SKM-1 (cell line): ENCODE data around the gene SYCP1.
"Not testable (repeated sequence)": the region's sequence is repeated elsewhere in the genome, so short reads cannot be mapped to it uniquely, and the experiment has no call there.

ENCODE experiments used
- DNase-seq: peaks from one replicate; lab custom pipeline; 2025; ENCODE audit not compliant: unreplicated experiment; lab: John Stamatoyannopoulos, UW

Gene SYCP1

DNA sequence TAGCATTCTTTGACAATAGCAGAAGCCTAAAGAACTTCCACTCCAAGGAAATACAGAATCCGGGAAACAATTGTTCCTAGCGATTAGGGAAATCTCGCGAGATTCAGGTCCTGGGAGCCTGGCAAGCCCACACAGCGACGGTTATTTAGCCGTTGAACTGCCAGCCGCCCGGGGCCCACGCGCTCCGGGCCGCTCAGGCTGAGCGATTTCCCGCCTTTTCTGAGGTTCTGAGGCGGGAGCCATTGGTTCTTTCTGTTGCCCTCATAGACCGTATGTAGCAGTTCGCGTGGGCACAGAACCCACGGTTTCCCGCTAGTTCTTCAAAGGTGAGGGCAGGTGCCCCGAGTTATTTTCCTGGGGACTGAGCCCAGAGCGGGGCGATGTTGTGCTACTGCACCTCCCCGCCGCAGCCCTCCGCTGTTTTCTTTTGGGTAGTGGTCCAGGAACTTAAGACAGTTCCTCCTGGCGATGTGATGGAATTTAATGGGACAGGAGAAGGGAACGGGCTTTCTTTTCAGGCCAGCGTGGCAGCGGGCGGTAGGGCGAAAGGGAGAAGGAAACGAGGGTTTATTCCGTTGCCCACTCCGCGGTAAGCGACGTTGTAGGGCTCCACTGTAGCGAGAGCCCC, at the start of gene SYCP1:
SYCP1 (plus strand) TSS at position 171 of the 628 bp plus-strand sequence. CDS start 602 bp downstream, outside the sequence.
- no peak for DNase-seq

DNA sequence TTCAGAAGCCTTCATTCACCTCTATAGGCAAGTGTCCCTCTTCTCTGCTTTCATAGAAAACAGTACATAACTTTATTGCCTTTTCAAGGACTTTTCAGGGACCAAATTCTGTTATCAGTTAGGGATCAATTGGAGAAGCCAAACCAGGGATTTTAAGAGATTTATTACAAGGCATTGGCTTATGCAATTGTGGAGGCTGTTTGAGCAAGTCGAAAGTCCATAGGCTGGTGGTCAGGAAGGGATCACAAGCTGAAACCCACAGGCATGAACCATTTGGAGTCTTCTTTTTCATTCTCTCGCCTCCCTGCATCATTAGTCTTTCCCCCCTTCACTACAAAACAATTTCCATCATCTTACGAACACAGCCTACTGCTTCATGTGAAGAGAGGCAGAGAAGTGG, 34.8 kb upstream of the SYCP1 start:
- DNase-seq = no peak

DNA sequence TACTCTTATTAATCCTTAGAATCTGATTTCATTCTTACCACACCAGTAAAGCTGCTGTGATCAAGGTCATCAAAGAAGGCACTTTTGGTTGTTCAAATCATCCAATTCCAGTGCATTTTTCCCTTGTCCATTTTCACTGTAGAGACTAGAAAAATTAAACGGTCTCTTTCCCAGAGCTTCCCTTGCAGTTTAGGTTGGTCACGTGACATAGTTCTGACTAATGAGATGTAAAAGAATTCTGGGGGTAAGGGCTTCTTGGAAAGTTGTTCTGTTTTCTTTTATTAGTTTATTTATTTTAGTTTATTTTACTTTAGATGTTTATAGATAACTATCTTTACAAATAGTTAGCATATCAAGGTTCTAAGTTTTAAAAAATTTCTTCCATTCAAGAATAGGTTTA, 34.3 kb upstream of the SYCP1 start:
- no peak for DNase-seq

GRCh38 chr1:114821978-114822377, 32.7 kb upstream of the SYCP1 start:
- DNase-seq = no peak

- DNase-seq = no peak
These were observed 26.4 kb upstream of the SYCP1 start for GRCh38 chr1:114828251-114828650.

DNA sequence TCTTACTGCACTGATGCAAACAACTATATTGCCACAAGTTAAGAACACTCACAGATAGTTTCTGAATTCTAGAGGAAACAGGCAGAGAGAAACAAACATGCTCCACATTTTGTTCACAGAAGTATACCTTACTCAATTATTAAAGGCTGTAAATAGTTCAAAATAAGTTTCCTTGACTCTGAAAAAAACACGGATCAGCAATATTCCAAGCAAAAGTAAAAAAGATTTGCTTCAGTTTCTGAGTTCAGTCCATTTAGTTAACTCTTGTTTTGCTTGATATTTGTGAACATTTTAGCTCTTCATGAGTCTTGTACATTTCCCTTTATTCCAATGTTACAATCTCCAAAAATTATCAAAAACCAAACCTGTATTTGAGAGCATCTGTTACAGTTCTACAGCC, 24.6 kb upstream of the SYCP1 start:
- not testable (repeated sequence) for DNase-seq

- DNase-seq = no peak
These were observed 23.2 kb upstream of the SYCP1 start for GRCh38 chr1:114831276-114831994.

- DNase-seq = no peak
These were observed 22.6 kb upstream of the SYCP1 start for GRCh38 chr1:114832057-114832456.

GRCh38 chr1:114833421-114833820, 21.2 kb upstream of the SYCP1 start:
- DNase-seq = no peak

DNA sequence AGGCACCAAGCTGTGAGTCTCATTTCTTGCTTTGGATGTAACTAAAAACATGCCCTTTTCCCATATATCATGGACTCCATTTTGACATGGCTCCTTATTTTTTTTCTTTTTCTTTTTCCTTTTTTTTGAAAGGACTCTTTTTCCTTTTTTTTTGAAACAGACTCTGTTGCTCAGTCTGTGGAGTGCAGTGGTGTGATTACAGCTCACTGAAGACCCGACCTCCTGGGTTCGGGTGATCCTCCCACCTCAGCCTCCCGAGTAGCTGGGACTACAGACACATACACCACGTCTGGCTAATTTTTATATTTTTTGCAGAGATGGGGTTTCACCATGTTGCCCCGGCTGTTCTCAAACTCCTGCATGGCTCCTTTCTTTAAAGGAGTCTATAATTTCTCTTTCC, 10.4 kb upstream of the SYCP1 start:
- DNase-seq = no peak

- no peak for DNase-seq
These were observed 1.1 kb upstream of the SYCP1 start for GRCh38 chr1:114853584-114853983.

DNA sequence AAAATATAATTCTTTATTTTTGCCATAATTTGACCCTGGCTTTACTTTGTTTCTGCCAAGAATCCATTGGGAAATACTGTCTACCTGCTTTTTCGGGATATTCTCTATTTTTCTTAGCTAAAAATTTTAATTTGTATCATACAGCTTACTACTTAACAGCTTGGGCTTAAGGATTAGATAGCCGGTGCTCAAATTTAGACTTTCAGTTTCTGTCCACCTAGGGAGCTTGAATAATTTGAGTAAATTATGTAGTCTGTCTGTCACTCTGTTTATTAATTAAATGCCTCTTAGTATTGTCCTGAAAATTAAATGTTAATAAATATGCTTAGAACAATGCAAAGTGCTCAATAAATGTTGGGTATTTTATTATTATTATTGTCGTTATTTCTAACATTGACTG, 6.7 kb downstream of the SYCP1 start:
- no peak for DNase-seq

DNA sequence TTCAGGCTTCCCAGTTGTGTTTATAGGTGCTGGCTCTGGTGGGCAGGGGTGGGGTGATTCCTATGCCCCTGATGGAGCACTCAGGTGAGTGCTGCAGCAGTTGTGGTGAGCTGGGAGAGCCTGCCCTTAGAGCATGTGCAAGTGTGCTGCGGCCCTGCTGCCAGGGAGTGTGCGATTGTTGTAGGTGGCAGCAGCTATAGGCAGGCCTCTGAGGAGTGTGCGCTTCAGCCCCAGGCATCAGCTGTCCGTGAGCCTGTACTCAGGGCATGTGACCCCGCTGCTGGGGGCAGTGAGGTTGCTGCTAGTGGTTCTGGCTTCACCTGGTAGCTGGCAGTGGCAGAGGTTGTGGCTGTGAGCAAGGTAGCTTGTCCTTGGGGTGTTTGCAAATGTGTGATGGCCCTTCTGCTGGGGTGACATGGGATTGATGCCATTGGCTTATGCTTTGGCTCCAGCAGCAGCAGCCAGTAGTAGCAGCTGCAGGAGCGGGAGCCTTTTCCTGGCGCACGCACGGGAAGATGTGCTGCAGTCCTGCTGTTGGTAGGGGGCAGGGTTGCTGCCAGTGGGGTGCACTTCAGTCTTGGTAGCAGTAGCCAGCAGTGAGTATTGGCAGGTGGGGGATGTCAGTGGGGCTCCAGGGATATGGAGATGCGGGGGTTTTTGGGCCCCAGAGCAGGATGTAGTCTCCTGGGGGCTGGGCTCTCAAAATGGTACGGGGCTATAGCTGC, 37.7 kb downstream of the SYCP1 start:
- DNase-seq = no peak

GRCh38 chr1:114896795-114897194, 42.1 kb downstream of the SYCP1 start:
- DNase-seq = no peak

DNA sequence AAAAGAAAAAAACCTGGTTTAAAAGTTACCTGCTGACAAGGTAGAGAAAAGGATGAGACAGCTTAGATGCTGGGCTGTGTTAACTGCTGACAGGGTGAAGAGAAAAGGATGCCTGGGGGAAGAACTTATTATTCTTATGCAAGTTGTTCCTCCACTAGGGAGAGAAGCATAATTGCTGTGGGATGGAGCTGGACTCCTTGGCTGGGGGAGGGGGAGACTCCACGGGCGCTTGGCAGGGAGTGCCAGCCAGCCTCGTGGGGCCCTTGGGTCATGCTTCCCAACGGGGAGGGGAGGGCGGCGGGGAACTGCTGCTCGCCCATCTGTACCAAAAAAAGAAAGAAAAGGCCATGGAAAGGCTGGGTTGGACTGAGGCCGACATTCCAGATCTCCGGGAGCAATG, 47.2 kb downstream of the SYCP1 start:
- no peak for DNase-seq

DNA sequence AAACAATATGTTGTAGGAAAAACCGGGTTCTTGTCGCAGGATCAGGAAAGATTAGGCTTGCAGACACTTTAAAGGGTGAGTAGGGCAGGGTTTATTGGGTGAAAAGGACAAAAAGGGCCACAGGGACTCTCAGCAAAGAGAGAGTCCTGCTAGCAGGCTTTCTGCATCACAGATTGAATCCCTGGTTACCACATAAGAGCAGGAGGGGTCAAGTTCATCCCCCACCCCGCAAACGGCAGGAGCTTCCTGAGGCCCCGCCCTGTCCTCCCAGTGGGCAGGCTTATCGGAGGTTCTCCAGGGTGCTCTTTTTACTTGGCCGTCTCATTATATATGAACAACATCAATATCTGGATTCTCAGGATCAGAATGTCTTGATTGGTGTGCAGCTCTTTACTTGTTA, 47.7 kb downstream of the SYCP1 start:
- DNase-seq = no peak

DNA sequence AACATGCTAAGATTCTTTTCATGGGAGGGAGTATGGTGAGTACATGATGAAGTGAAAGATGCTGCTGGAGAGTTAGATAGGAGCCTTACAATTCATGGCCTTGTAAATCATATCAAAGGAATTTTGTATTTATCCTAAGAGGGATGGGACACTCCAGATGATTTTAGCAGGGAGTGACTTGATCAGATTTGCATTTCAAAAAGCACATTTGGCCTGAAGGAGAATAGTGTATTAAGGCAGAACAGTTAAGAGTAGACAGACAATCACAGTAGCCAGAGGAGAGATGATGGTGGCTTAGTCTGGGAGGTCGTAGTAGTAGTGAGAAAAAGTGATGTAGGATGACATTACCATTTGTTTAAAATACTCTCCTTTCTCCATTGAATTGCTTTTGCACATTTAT, 48.8 kb downstream of the SYCP1 start:
- DNase-seq = no peak

- DNase-seq = not testable (repeated sequence)
These were observed 61.1 kb downstream of the SYCP1 start for GRCh38 chr1:114915720-114916119.

- DNase-seq = no peak
These were observed 71.9 kb downstream of the SYCP1 start for GRCh38 chr1:114926607-114927006.

- no peak for DNase-seq
These were observed 72.7 kb downstream of the SYCP1 start for GRCh38 chr1:114927401-114927800.

GRCh38 chr1:114956570-114956969, 101.9 kb downstream of the SYCP1 start:
- DNase-seq = no peak

DNA sequence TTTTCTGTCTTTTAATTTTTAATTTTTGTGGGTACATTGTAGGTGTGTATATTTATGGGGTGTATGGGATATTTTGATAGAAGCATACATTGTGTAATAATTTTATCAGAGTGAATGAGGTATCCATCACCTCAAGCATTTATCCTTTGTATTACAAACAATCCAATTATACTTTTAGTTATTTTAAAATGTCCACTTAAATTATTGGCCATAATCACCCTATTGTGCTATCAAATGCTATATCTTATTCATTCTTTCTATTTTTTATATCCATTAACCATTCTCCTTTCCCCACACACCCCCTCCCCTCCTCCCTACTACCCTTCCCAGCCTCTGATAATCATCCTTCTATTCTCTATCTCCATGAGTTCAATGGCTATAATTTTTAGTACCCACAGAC, 104.8 kb downstream of the SYCP1 start:
- no peak for DNase-seq
